ENCODE data around the gene CACFD1.
A peak's percentile ranks its signal among the peaks of the same experiment; 100 is the strongest.

The CACFD1 gene

GRCh38 chr9:133477461-133477860, 17.7 kb downstream of the CACFD1 start:
- no peak overlapping the region for H3K27ac ChIP-seq (ENCODE audit: insufficient read depth, low read length, poor library complexity, severe bottlenecking)
- no peaks in the 10 kb centered on the region for H3K27me3 ChIP-seq (replicated peaks; ENCODE audit: control insufficient read depth, insufficient read depth, low read length, poor library complexity, severe bottlenecking)
- H3K4me1 ChIP-seq (ENCODE audit: control insufficient read depth, insufficient read depth, low read length, poor library complexity, severe bottlenecking), result peaks cover 14% of the 10 kb centered on the region
- no peak for DNase-seq
- H3K4me3 ChIP-seq (ENCODE audit: insufficient read depth, low read depth, low read length, poor library complexity, severe bottlenecking), result no peak overlapping the region
- no peaks in the 10 kb centered on the region for H3K36me3 ChIP-seq (ENCODE audit: control insufficient read depth, insufficient read depth, low read length)
- H3K9me3 ChIP-seq (ENCODE audit: control insufficient read depth, low read length), result no peaks in the 10 kb centered on the region

GRCh38 chr9:133477992-133478850, 18.4 kb downstream of the CACFD1 start:
- no peaks in the 10 kb centered on the region for H3K36me3 ChIP-seq (ENCODE audit: control insufficient read depth, insufficient read depth, low read length)
- peak overlapping the region; percentile 21 for H3K27ac ChIP-seq (ENCODE audit: insufficient read depth, low read length, poor library complexity, severe bottlenecking)
- H3K9me3 ChIP-seq (ENCODE audit: control insufficient read depth, low read length), result no peaks in the 10 kb centered on the region
- DNase-seq, result no peak
- peak overlapping the region; percentile 55 for H3K4me3 ChIP-seq (ENCODE audit: insufficient read depth, low read depth, low read length, poor library complexity, severe bottlenecking)
- H3K4me1 ChIP-seq (ENCODE audit: control insufficient read depth, insufficient read depth, low read length, poor library complexity, severe bottlenecking), result peaks cover 14% of the 10 kb centered on the region
- H3K27me3 ChIP-seq (replicated peaks; ENCODE audit: control insufficient read depth, insufficient read depth, low read length, poor library complexity, severe bottlenecking), result no peaks in the 10 kb centered on the region

GRCh38 chr9:133478851-133479711, 19.3 kb downstream of the CACFD1 start, which contains the start of gene SLC2A6:
SLC2A6 (minus strand) TSS chr9:133479099; CDS start chr9:133479059, 40 bp downstream.
- Histone ChIP-seq H3K27ac (ENCODE audit: insufficient read depth, low read length, poor library complexity, severe bottlenecking) (peak within 1 kb of the TSS; percentile 38), H3K9me3 (ENCODE audit: control insufficient read depth, low read length) (no peaks in the 10 kb centered on the region), H3K4me1 (ENCODE audit: control insufficient read depth, insufficient read depth, low read length, poor library complexity, severe bottlenecking) (peaks cover 14% of the 10 kb centered on the region), H3K4me3 (ENCODE audit: insufficient read depth, low read depth, low read length, poor library complexity, severe bottlenecking) (peak within 1 kb of the TSS; percentile 55), H3K36me3 (ENCODE audit: control insufficient read depth, insufficient read depth, low read length) (no peaks in the 10 kb centered on the region), H3K27me3 (replicated peaks; ENCODE audit: control insufficient read depth, insufficient read depth, low read length, poor library complexity, severe bottlenecking) (no peaks in the 10 kb centered on the region)
- peak; percentile 65 to 78 (median 74) for DNase-seq

GRCh38 chr9:133483611-133484010, 23.8 kb downstream of the CACFD1 start:
- H3K9me3 ChIP-seq (ENCODE audit: control insufficient read depth, low read length), result no peaks in the 10 kb centered on the region
- DNase-seq, result no peak
- H3K27ac ChIP-seq (ENCODE audit: insufficient read depth, low read length, poor library complexity, severe bottlenecking), result no peak overlapping the region
- peaks cover 15% of the 10 kb centered on the region for H3K4me1 ChIP-seq (ENCODE audit: control insufficient read depth, insufficient read depth, low read length, poor library complexity, severe bottlenecking)
- no peaks in the 10 kb centered on the region for H3K36me3 ChIP-seq (ENCODE audit: control insufficient read depth, insufficient read depth, low read length)
- H3K4me3 ChIP-seq (ENCODE audit: insufficient read depth, low read depth, low read length, poor library complexity, severe bottlenecking), result no peak overlapping the region
- H3K27me3 ChIP-seq (replicated peaks; ENCODE audit: control insufficient read depth, insufficient read depth, low read length, poor library complexity, severe bottlenecking), result no peaks in the 10 kb centered on the region

GRCh38 chr9:133484671-133485437, 25.1 kb downstream of the CACFD1 start:
- H3K4me1 ChIP-seq (ENCODE audit: control insufficient read depth, insufficient read depth, low read length, poor library complexity, severe bottlenecking), result peaks cover 5% of the 10 kb centered on the region
- H3K9me3 ChIP-seq (ENCODE audit: control insufficient read depth, low read length), result no peaks in the 10 kb centered on the region
- H3K27ac ChIP-seq (ENCODE audit: insufficient read depth, low read length, poor library complexity, severe bottlenecking), result no peak overlapping the region
- H3K36me3 ChIP-seq (ENCODE audit: control insufficient read depth, insufficient read depth, low read length), result no peaks in the 10 kb centered on the region
- no peaks in the 10 kb centered on the region for H3K27me3 ChIP-seq (replicated peaks; ENCODE audit: control insufficient read depth, insufficient read depth, low read length, poor library complexity, severe bottlenecking)
- H3K4me3 ChIP-seq (ENCODE audit: insufficient read depth, low read depth, low read length, poor library complexity, severe bottlenecking), result no peak overlapping the region
- DNase-seq, result no peak

- Histone ChIP-seq H3K4me3 (ENCODE audit: insufficient read depth, low read depth, low read length, poor library complexity, severe bottlenecking) (no peak overlapping the region), H3K27ac (ENCODE audit: insufficient read depth, low read length, poor library complexity, severe bottlenecking) (no peak overlapping the region), H3K36me3 (ENCODE audit: control insufficient read depth, insufficient read depth, low read length) (no peaks in the 10 kb centered on the region), H3K27me3 (replicated peaks; ENCODE audit: control insufficient read depth, insufficient read depth, low read length, poor library complexity, severe bottlenecking) (no peaks in the 10 kb centered on the region), H3K4me1 (ENCODE audit: control insufficient read depth, insufficient read depth, low read length, poor library complexity, severe bottlenecking) (peaks cover 5% of the 10 kb centered on the region), H3K9me3 (ENCODE audit: control insufficient read depth, low read length) (no peaks in the 10 kb centered on the region)
- DNase-seq, result no peak
Measured at GRCh38 chr9:133485531-133486260, 25.9 kb downstream of the CACFD1 start.

GRCh38 chr9:133487331-133487725, 27.6 kb downstream of the CACFD1 start:
- H3K4me1 ChIP-seq (ENCODE audit: control insufficient read depth, insufficient read depth, low read length, poor library complexity, severe bottlenecking), result peaks cover 5% of the 10 kb centered on the region
- H3K4me3 ChIP-seq (ENCODE audit: insufficient read depth, low read depth, low read length, poor library complexity, severe bottlenecking), result no peak overlapping the region

GRCh38 chr9:133488686-133489252, 29.0 kb downstream of the CACFD1 start:
- no peak overlapping the region for H3K27ac ChIP-seq (ENCODE audit: insufficient read depth, low read length, poor library complexity, severe bottlenecking)
- H3K4me1 ChIP-seq (ENCODE audit: control insufficient read depth, insufficient read depth, low read length, poor library complexity, severe bottlenecking), result peaks cover 5% of the 10 kb centered on the region
- no peaks in the 10 kb centered on the region for H3K9me3 ChIP-seq (ENCODE audit: control insufficient read depth, low read length)
- no peak for DNase-seq
- no peaks in the 10 kb centered on the region for H3K36me3 ChIP-seq (ENCODE audit: control insufficient read depth, insufficient read depth, low read length)
- no peak overlapping the region for H3K4me3 ChIP-seq (ENCODE audit: insufficient read depth, low read depth, low read length, poor library complexity, severe bottlenecking)
- H3K27me3 ChIP-seq (replicated peaks; ENCODE audit: control insufficient read depth, insufficient read depth, low read length, poor library complexity, severe bottlenecking), result no peaks in the 10 kb centered on the region

More at GRCh38 chr9:133487331-133487725, 27.6 kb downstream of the CACFD1 start:
- Histone ChIP-seq H3K36me3 (ENCODE audit: control insufficient read depth, insufficient read depth, low read length) (no peaks in the 10 kb centered on the region), H3K9me3 (ENCODE audit: control insufficient read depth, low read length) (no peaks in the 10 kb centered on the region), H3K27ac (ENCODE audit: insufficient read depth, low read length, poor library complexity, severe bottlenecking) (no peak overlapping the region), H3K27me3 (replicated peaks; ENCODE audit: control insufficient read depth, insufficient read depth, low read length, poor library complexity, severe bottlenecking) (no peaks in the 10 kb centered on the region)
- no peak for DNase-seq

Data from effector memory CD4-positive, alpha-beta T cell (primary cell).